Endothelial cell (in vitro differentiated cells): ENCODE measurements around the gene MACROH2A2. TPM values are rescaled to one million over a fixed set of nuclear protein-coding genes. Genes with fewer than 3 reads are reported as not detected.
"Not testable (repeated sequence)": the region's sequence is repeated elsewhere in the genome, so short reads cannot be mapped to it uniquely, and the experiment has no call there.

Source experiments
- DNase-seq: peaks from one replicate; pipeline ENCODE4 v3.0.0; 2021; ENCODE audit warnings: low spot score
- H3K27ac Mint-ChIP-seq: one replicate; pipeline ENCODE4 v1.8.0; 2021; ENCODE audit warnings: mixed read lengths, inconsistent platforms; ENCODE audit not compliant: unreplicated experiment
- H3K27me3 Mint-ChIP-seq: one replicate; pipeline ENCODE4 v1.8.0; 2021; ENCODE audit warnings: mild to moderate bottlenecking, moderate library complexity, mixed read lengths, inconsistent platforms; ENCODE audit not compliant: unreplicated experiment
- H3K36me3 Mint-ChIP-seq: one replicate; pipeline ENCODE4 v1.8.0; 2021; ENCODE audit warnings: mild to moderate bottlenecking, low read depth, mixed read lengths, inconsistent platforms; ENCODE audit not compliant: unreplicated experiment
- H3K4me1 Mint-ChIP-seq: one replicate; pipeline ENCODE4 v1.8.0; 2021; ENCODE audit warnings: mild to moderate bottlenecking, mixed read lengths, inconsistent platforms; ENCODE audit not compliant: unreplicated experiment
- H3K4me3 Mint-ChIP-seq: one replicate; pipeline ENCODE4 v1.8.0; 2021; ENCODE audit warnings: mild to moderate bottlenecking, mixed read lengths, inconsistent platforms; ENCODE audit not compliant: unreplicated experiment
- H3K9me3 Mint-ChIP-seq: one replicate; pipeline ENCODE4 v1.8.0; 2021; ENCODE audit warnings: mixed read lengths, inconsistent platforms; ENCODE audit not compliant: unreplicated experiment
- CTCF ChIP-seq: fragments of 200-600 bp; sonication (generic); IDR thresholded peaks from one replicate; pipeline ENCODE4 v1.5.0; 2021; ENCODE audit warnings: antibody characterized with exemption; ENCODE audit not compliant: unreplicated experiment
- total RNA-seq: library from RNA; stranded (reverse); fragmentation: NEBNext Ultra II Directional; extraction: Animal tissue kit (Norgen Biotek cat#: 25700); gene quantifications from one replicate; pipeline ENCODE4 v1.2.1, GENCODE V29; 2021; ENCODE audit not compliant: unreplicated experiment

The MACROH2A2 gene
- total RNA-seq, 1 donor from 2014 or later = 75.2 TPM

DNA sequence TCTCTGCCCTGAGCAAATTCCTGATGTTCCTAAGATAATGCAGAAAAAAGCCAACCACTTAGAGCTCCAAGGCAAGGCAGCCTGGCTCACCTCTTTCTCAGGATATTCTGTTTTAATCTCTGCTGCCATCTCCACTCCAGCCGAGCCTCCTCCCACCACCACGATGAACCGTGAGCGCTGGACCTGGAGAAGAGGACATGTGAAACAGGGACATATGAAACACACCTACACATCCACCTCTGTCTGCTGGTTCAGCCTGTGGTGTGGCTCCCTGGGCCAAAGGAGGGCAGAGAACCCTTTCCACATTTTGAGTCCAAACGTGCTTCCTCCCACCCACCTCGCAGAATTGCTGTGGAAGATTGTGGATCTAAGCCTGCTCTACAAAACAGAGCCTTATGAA, 67.8 kb downstream of the MACROH2A2 start:
- no peak for TF ChIP-seq CTCF
- no peaks in the 10 kb centered on the region for H3K36me3 Mint-ChIP-seq
- H3K27ac Mint-ChIP-seq = no peak overlapping the region
- peaks cover 11% of the 10 kb centered on the region for H3K27me3 Mint-ChIP-seq
- peaks cover 7% of the 10 kb centered on the region for H3K4me1 Mint-ChIP-seq
- H3K9me3 Mint-ChIP-seq = no peaks in the 10 kb centered on the region
- no peak overlapping the region for H3K4me3 Mint-ChIP-seq
- no peak for DNase-seq

DNA sequence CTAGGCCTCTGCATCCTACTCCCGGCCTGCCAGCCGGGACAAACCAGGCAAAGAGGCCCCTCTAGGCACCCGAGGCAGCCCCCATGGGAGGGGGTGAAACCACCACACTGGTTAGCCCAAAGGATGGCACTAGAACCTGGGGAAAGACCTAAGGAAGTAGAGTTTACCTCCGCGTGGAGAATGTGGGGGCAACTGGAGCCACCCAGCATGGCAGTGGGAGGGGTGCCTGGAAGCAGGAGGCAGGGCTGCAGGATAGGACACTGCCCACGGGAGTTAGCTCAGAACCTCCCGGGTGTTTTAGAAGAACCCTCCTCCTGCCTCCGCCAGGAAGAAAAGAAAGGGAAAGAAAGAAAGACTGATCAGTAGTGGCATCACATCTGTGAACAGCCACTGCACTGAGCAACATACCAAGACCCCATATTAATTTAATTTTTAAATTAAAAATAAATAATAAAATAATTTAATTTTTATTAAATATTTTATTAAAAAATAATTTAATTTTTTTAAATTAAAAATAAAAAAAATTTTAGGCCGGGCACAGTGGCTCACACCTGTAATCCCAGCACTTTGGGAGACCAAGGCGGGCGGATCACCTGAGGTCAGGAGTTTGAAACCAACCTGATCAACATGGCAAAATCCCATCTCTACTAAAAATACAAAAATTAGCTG, 68.8 kb downstream of the MACROH2A2 start:
- Mint-ChIP-seq H3K4me1 (no peaks in the 10 kb centered on the region), H3K9me3 (no peaks in the 10 kb centered on the region), H3K27me3 (peaks cover 8% of the 10 kb centered on the region), H3K27ac (no peak overlapping the region), H3K4me3 (no peak overlapping the region), H3K36me3 (no peaks in the 10 kb centered on the region)
- no peak for DNase-seq
- no peak for TF ChIP-seq CTCF

DNA sequence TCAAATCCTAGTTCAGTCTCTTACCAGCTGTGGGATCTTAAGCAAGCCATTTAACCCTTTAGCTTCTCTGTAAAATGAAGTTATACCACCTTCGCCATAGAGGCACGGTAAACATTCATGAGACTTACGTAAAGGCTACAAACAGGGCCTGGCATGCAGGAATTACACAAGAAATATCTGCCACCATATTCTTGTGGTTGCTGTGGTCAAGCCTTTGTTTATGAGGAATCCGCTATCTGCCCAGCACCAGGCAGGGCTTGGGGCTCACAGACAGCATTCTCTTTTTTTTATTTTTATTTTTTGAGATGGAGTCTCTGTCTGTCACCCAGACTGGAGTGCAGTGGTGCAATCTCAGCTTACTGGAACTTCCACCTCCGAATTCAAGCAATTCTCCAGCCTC, 70.1 kb downstream of the MACROH2A2 start:
- no peak overlapping the region for H3K4me3 Mint-ChIP-seq
- H3K27ac Mint-ChIP-seq = no peak overlapping the region
- peaks cover 5% of the 10 kb centered on the region for H3K27me3 Mint-ChIP-seq
- no peaks in the 10 kb centered on the region for H3K4me1 Mint-ChIP-seq
- DNase-seq = no peak
- H3K36me3 Mint-ChIP-seq = no peaks in the 10 kb centered on the region
- no peaks in the 10 kb centered on the region for H3K9me3 Mint-ChIP-seq
- no peak for TF ChIP-seq CTCF

DNA sequence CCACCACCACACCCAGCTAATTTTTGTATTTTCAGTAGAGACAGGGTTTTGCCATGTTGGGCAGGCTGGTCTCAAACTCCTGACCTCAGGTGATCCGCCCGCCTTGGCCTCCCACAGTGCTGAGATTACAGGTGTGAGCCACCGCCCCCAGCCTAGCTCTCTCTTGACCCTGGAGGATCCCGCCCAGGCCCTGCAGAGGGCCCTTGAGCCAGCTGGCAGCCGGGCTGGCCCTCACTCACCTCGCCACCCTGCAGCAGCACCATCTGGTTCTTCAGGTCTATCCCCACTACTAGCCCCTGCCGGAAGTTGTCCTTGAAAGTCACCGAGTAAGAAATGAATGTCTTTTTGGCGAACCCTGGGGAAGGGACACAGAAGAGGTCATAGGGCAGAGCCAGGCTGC, 70.5 kb downstream of the MACROH2A2 start:
- H3K27ac Mint-ChIP-seq, H3K9me3 Mint-ChIP-seq, H3K27me3 Mint-ChIP-seq, H3K4me1 Mint-ChIP-seq, DNase-seq, H3K4me3 Mint-ChIP-seq, H3K36me3 Mint-ChIP-seq: not testable (repeated sequence)

DNA sequence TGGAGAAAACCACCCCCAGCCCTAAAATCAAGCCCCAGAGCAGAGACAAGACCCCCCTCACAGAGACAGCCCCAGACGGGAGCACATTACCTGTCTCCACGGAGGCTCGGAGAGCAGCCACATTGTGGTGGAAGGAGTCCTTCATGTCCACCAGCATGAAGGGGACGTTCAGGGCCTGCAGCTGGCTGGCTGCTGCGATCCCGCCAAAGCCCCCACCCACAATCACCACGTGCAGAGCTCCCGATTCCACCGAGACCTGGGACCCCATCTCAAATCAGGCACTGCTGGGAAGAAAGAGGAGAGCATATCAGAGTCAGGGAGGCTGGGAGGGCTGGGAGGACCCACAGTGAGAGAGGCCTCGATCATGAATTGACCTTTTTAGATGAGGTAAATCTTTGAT, 71.2 kb downstream of the MACROH2A2 start:
- H3K27me3 Mint-ChIP-seq = peaks cover 2% of the 10 kb centered on the region
- no peak for DNase-seq
- H3K27ac Mint-ChIP-seq = no peak overlapping the region
- H3K4me1 Mint-ChIP-seq = no peaks in the 10 kb centered on the region
- no peaks in the 10 kb centered on the region for H3K9me3 Mint-ChIP-seq
- H3K4me3 Mint-ChIP-seq = no peak overlapping the region
- H3K36me3 Mint-ChIP-seq = no peaks in the 10 kb centered on the region
- no peak for TF ChIP-seq CTCF
